Erythroblast (primary cell): ENCODE data around the gene LIN7C.

Source experiments
- GATA1 ChIP-seq: IDR thresholded peaks from 2 replicates; pipeline ENCODE4 v1.6.1; 2011; ENCODE audit warnings: low read depth, mild to moderate bottlenecking, control low read depth, low read length, moderate library complexity
- POLR2A ChIP-seq: IDR thresholded peaks from 2 replicates; pipeline ENCODE4 v1.6.1; 2011; ENCODE audit warnings: mild to moderate bottlenecking, low read length

GRCh38 chr11:27512238-27512637, 5.7 kb upstream of the LIN7C start:
- TF ChIP-seq POLR2A (no peak), GATA1 (no peak)
